NCI-H2227 treated with DMSO at 0.1 percent for 48 hours (cell line): ENCODE measurements around the gene RNU5B-1.
"Not testable (repeated sequence)": the region's sequence is repeated elsewhere in the genome, so short reads cannot be mapped to it uniquely, and the experiment has no call there.

Source experiments
- DNase-seq: peaks from one replicate; lab custom pipeline; 2025; lab: John Stamatoyannopoulos, UW

The RNU5B-1 gene

GRCh38 chr15:65344214-65344913, 39.9 kb downstream of the RNU5B-1 start:
- no peak for DNase-seq

GRCh38 chr15:65344914-65345275, 40.4 kb downstream of the RNU5B-1 start:
- DNase-seq: no peak

- no peak for DNase-seq
Observed at GRCh38 chr15:65346856-65347598, 42.5 kb downstream of the RNU5B-1 start.

- not testable (repeated sequence) for DNase-seq
Observed at GRCh38 chr15:65347756-65348155, 43.3 kb downstream of the RNU5B-1 start.

- DNase-seq: no peak
Observed at GRCh38 chr15:65349338-65349737, 44.9 kb downstream of the RNU5B-1 start.

- DNase-seq: not testable (repeated sequence)
Observed at GRCh38 chr15:65351972-65352371, 47.5 kb downstream of the RNU5B-1 start.
